HCT116 (cell line): ENCODE data around the gene PLEK. TPM values are rescaled to one million over a fixed set of nuclear protein-coding genes. Genes with fewer than 3 reads are reported as not detected.

Experiments used
- ATAC-seq: fragments of 200-7000 bp; cut with Tn5 transposase; 2 replicates; pipeline ENCODE4 v1.9.1; 2020; ENCODE audit warnings: mild to moderate bottlenecking, moderate library complexity
- BruUV-seq: library from RNA; stranded (reverse); fragments of 400-500 nt; replicated peaks from 2 replicates; lab custom pipeline; 2021; lab: Mats Ljungman, UMichigan
- CTCF ChIA-PET: fragments of 300-600 bp; sonication (Branson Sonifier 250); formaldehyde crosslinking; loops from one replicate; lab custom pipeline; 2021; ENCODE audit warnings: antibody characterized with exemption; lab: Charles Lee
- POLR2A ChIA-PET: fragments of 300-600, 350-600 bp; sonication (Branson Sonifier 250); formaldehyde crosslinking; loops from one replicate; lab custom pipeline; 2021; ENCODE audit warnings: antibody characterized with exemption; lab: Charles Lee
- RAD21 ChIA-PET, 2 experiments: fragments of 300-600 bp; sonication (Branson Sonifier 250); formaldehyde crosslinking; loops; one replicate each; lab custom pipeline; 2023; ENCODE audit warnings: low total read pairs in 2 of 2; ENCODE audit not compliant: uncharacterized antibody in 2 of 2, unreplicated experiment in 2 of 2, low non-redundant PET in 1 of 2; lab: Charles Lee
- DNase-seq: peaks from one replicate; pipeline ENCODE4 v3.0.0-alpha.2; 2010; ENCODE audit warnings: low read depth, low spot score
- H2AFZ ChIP-seq: fragments of 200-600 bp; shearing (Covaris generic), sonication (generic); 2 replicates; pipeline ENCODE4 v1.6.1; 2017; ENCODE audit warnings: low read depth, mixed run types, mixed read lengths, antibody characterized with exemption, low read length; ENCODE audit not compliant: poor library complexity, severe bottlenecking
- H3K27ac ChIP-seq: 2 replicates; pipeline ENCODE4 v1.5.1; 2012; ENCODE audit warnings: low read depth, low read length
- H3K27me3 ChIP-seq: fragments of 200-600 bp; sonication (generic); 2 replicates; pipeline ENCODE4 v1.6.1; 2016; ENCODE audit warnings: mixed run types, low read length, mixed read lengths; ENCODE audit not compliant: insufficient read depth
- H3K36me3 ChIP-seq, 2 experiments: fragments of 200-500 bp in 1 of 2; fragments of 200-600 bp in 1 of 2; sonication (Bioruptor generic) in 1 of 2; sonication (generic) in 1 of 2; 2 replicates each; pipeline versions ENCODE4 v1.5.1 to v1.6.1; 2014 to 2016; ENCODE audit warnings: low read length in 2 of 2, inconsistent platforms in 1 of 2, mixed read lengths in 1 of 2, mixed run types in 1 of 2; ENCODE audit not compliant: insufficient read depth in 2 of 2, control insufficient read depth in 1 of 2
- H3K4me1 ChIP-seq, 2 experiments: fragments of 200-600 bp in 1 of 2; sonication (generic) in 1 of 2; 2 replicates each; pipeline versions ENCODE4 v1.5.1 to v1.6.1; 2012 to 2017; ENCODE audit warnings: low read length in 2 of 2, inconsistent platforms in 1 of 2, mild to moderate bottlenecking in 1 of 2, mixed read lengths in 1 of 2, mixed run types in 1 of 2, moderate library complexity in 1 of 2; ENCODE audit not compliant: insufficient read depth in 2 of 2, control insufficient read depth in 1 of 2
- H3K4me2 ChIP-seq: fragments of 200-600 bp; sonication (generic); 2 replicates; pipeline ENCODE4 v1.6.1; 2017; ENCODE audit warnings: mixed run types, low read length, mixed read lengths
- H3K4me3 ChIP-seq, 2 experiments: fragments of 200-600 bp in 1 of 2; sonication (generic) in 1 of 2; replicated peaks in 1 of 2; 2 replicates each; pipeline ENCODE4 v1.5.1; 2011 to 2016; ENCODE audit warnings: low read length in 2 of 2, control low read depth in 1 of 2, low read depth in 1 of 2, mild to moderate bottlenecking in 1 of 2, mixed read lengths in 1 of 2, mixed run types in 1 of 2
- H3K79me2 ChIP-seq: fragments of 200-600 bp; sonication (generic); 2 replicates; pipeline ENCODE4 v1.6.1; 2017; ENCODE audit warnings: mild to moderate bottlenecking, mixed run types, low read length, moderate library complexity, mixed read lengths; ENCODE audit not compliant: insufficient read depth
- H3K9ac ChIP-seq: fragments of 200-600 bp; sonication (generic); 2 replicates; pipeline ENCODE4 v1.6.1; 2016; ENCODE audit warnings: low read length, mixed read lengths
- H3K9me2 ChIP-seq: fragments of 200-600 bp; sonication (generic), shearing (Covaris generic); 2 replicates; pipeline ENCODE4 v1.6.1; 2017; ENCODE audit warnings: mixed run types, mild to moderate bottlenecking, moderate library complexity; ENCODE audit not compliant: insufficient read depth
- H3K9me3 ChIP-seq, 2 experiments: fragments of 200-500 bp in 1 of 2; fragments of 200-600 bp in 1 of 2; sonication (Bioruptor generic) in 1 of 2; sonication (generic) in 1 of 2; 2 replicates each; pipeline ENCODE4 v1.6.1; 2014 to 2017; ENCODE audit warnings: low read length in 2 of 2, mixed read lengths in 2 of 2, inconsistent platforms in 1 of 2, low read depth in 1 of 2, mild to moderate bottlenecking in 1 of 2, mixed run types in 1 of 2, moderate library complexity in 1 of 2; ENCODE audit not compliant: control insufficient read depth in 1 of 2, insufficient read depth in 1 of 2
- H4K20me1 ChIP-seq: fragments of 200-600 bp; sonication (generic), shearing (Covaris generic); 2 replicates; pipeline ENCODE4 v1.6.1; 2017; ENCODE audit warnings: mixed run types, mild to moderate bottlenecking, moderate library complexity; ENCODE audit not compliant: insufficient read depth
- FOSL1 ChIP-seq: IDR thresholded peaks from 2 replicates; pipeline ENCODE4 v1.6.1; 2012; ENCODE audit warnings: low read depth
- JUND ChIP-seq: IDR thresholded peaks from 2 replicates; pipeline ENCODE4 v1.6.1; 2012
- POLR2A ChIP-seq: IDR thresholded peaks from 2 replicates; pipeline ENCODE4 v1.7.0; 2011; ENCODE audit warnings: borderline replicate concordance; ENCODE audit not compliant: insufficient read depth, insufficient read length; ENCODE audit errors: extremely low read depth
- SIN3A ChIP-seq: IDR thresholded peaks from 2 replicates; pipeline ENCODE4 v1.6.1; 2012; ENCODE audit warnings: low read depth
- SP1 ChIP-seq: IDR thresholded peaks from 2 replicates; pipeline ENCODE4 v1.6.1; 2012; ENCODE audit warnings: low read depth
- SRF ChIP-seq: IDR thresholded peaks from 2 replicates; pipeline ENCODE4 v1.6.1; 2012; ENCODE audit warnings: low read depth
- TCF7L2 ChIP-seq: IDR thresholded peaks from 2 replicates; pipeline ENCODE4 v1.7.0; 2011; ENCODE audit warnings: borderline replicate concordance, inconsistent platforms; ENCODE audit not compliant: insufficient read depth, insufficient read length; ENCODE audit errors: extremely low read depth
- ZNF274 ChIP-seq: fragments of 200-500 bp; sonication (Bioruptor generic); IDR thresholded peaks from 2 replicates; pipeline ENCODE4 v1.6.1; 2014; ENCODE audit warnings: mild to moderate bottlenecking, low read depth, low read length, inconsistent platforms
- intact Hi-C: fragments of 100-400 bp; cut with micrococcal nuclease; formaldehyde crosslinking; loops from 2 replicates; pipeline ENCODE4 v1.10.0; 2022
- total RNA-seq: library from RNA; stranded (reverse); gene quantifications from one replicate; pipeline ENCODE4 v1.2.1, GENCODE V29; 2021; ENCODE audit not compliant: unreplicated experiment
- TF ChIP-seq, protein P1 (sequence below), 3 experiments: fragments of 200-600 bp in 1 of 3; sonication (generic) in 1 of 3; IDR thresholded peaks in 2 of 3; conservative IDR thresholded peaks in 1 of 3; 2 replicates each; pipeline ENCODE4 v1.5.1; 2012 to 2017; ENCODE audit warnings: low read depth in 2 of 3, low read length in 2 of 3, antibody characterized with exemption in 1 of 3, borderline replicate concordance in 1 of 3, control low read depth in 1 of 3, mild to moderate bottlenecking in 1 of 3, mixed read lengths in 1 of 3, mixed run types in 1 of 3, moderate library complexity in 1 of 3; ENCODE audit not compliant: insufficient read depth in 1 of 3
- TF ChIP-seq, protein P2 (sequence below): IDR thresholded peaks from 2 replicates; pipeline ENCODE4 v1.6.1; 2012; ENCODE audit warnings: low read depth
- TF ChIP-seq, protein P3 (sequence below): IDR thresholded peaks from 2 replicates; pipeline ENCODE4 v1.6.1; 2011; ENCODE audit warnings: mild to moderate bottlenecking, low read length, moderate library complexity; ENCODE audit not compliant: insufficient replicate concordance; ENCODE audit errors: extremely low read depth
- TF ChIP-seq, protein P4 (sequence below): IDR thresholded peaks from 2 replicates; pipeline ENCODE4 v1.6.1; 2012

PLEK gene
- total RNA-seq, 1 experiment from 2014 or later: 0.22 TPM

DNA sequence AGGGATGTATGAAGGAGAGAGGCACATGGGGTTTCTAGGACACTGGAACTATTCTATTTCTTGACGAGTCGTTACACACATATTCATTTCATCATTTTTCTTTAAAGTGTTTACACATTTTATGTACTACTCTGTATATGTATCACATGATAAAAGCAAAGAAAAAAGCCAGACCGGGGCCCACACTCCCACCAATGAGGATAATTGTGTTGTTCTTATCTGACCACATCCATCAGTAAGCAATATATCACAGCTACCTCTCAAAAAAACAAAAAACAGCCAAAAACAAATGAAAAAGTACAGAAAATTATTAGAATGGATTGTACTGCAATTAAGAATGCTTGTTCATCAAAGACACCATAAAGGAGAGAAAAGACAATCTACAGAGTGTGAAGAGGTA lies 31.2 kb upstream of the PLEK start (continued):
- TF ChIP-seq, protein P1, sequence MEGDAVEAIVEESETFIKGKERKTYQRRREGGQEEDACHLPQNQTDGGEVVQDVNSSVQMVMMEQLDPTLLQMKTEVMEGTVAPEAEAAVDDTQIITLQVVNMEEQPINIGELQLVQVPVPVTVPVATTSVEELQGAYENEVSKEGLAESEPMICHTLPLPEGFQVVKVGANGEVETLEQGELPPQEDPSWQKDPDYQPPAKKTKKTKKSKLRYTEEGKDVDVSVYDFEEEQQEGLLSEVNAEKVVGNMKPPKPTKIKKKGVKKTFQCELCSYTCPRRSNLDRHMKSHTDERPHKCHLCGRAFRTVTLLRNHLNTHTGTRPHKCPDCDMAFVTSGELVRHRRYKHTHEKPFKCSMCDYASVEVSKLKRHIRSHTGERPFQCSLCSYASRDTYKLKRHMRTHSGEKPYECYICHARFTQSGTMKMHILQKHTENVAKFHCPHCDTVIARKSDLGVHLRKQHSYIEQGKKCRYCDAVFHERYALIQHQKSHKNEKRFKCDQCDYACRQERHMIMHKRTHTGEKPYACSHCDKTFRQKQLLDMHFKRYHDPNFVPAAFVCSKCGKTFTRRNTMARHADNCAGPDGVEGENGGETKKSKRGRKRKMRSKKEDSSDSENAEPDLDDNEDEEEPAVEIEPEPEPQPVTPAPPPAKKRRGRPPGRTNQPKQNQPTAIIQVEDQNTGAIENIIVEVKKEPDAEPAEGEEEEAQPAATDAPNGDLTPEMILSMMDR (IDR thresholded peaks at IDR 0.05 in 2 of 3, conservative IDR thresholded peaks at IDR 0.05 in 1 of 3; ENCODE audit: borderline replicate concordance in 1 of 3, insufficient read depth in 1 of 3, low read depth in 2 of 3, low read length in 2 of 3): no peak
- TF ChIP-seq TCF7L2: no peak
- TF ChIP-seq, protein P2, sequence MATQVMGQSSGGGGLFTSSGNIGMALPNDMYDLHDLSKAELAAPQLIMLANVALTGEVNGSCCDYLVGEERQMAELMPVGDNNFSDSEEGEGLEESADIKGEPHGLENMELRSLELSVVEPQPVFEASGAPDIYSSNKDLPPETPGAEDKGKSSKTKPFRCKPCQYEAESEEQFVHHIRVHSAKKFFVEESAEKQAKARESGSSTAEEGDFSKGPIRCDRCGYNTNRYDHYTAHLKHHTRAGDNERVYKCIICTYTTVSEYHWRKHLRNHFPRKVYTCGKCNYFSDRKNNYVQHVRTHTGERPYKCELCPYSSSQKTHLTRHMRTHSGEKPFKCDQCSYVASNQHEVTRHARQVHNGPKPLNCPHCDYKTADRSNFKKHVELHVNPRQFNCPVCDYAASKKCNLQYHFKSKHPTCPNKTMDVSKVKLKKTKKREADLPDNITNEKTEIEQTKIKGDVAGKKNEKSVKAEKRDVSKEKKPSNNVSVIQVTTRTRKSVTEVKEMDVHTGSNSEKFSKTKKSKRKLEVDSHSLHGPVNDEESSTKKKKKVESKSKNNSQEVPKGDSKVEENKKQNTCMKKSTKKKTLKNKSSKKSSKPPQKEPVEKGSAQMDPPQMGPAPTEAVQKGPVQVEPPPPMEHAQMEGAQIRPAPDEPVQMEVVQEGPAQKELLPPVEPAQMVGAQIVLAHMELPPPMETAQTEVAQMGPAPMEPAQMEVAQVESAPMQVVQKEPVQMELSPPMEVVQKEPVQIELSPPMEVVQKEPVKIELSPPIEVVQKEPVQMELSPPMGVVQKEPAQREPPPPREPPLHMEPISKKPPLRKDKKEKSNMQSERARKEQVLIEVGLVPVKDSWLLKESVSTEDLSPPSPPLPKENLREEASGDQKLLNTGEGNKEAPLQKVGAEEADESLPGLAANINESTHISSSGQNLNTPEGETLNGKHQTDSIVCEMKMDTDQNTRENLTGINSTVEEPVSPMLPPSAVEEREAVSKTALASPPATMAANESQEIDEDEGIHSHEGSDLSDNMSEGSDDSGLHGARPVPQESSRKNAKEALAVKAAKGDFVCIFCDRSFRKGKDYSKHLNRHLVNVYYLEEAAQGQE: no peak
- TF ChIP-seq, all 23 proteins: peak for 0

DNA sequence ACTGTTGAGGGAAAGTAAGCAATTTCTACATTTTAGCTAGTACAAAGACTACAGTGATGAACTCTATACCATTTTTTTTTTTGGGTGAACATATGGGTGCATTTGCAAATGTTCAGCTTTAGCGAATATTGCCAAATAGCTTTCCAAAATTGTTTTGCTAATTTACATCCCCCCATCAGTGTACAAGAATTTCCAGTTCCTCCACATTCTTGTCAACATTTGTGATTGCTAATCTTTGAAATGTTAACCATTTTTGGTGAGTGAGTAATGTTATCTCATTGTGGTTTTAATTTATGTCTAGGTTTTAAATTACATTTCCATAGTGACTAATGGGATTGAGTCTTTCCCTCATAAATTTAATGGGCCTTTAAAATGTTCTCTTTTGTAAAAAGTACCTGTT lies 28.9 kb upstream of the PLEK start:
- no peak for TF ChIP-seq POLR2A
- TF ChIP-seq, protein P3, sequence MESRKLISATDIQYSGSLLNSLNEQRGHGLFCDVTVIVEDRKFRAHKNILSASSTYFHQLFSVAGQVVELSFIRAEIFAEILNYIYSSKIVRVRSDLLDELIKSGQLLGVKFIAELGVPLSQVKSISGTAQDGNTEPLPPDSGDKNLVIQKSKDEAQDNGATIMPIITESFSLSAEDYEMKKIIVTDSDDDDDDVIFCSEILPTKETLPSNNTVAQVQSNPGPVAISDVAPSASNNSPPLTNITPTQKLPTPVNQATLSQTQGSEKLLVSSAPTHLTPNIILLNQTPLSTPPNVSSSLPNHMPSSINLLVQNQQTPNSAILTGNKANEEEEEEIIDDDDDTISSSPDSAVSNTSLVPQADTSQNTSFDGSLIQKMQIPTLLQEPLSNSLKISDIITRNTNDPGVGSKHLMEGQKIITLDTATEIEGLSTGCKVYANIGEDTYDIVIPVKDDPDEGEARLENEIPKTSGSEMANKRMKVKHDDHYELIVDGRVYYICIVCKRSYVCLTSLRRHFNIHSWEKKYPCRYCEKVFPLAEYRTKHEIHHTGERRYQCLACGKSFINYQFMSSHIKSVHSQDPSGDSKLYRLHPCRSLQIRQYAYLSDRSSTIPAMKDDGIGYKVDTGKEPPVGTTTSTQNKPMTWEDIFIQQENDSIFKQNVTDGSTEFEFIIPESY: no peak
- TF ChIP-seq JUND: peak; percentile 44
- TF ChIP-seq, protein P4, sequence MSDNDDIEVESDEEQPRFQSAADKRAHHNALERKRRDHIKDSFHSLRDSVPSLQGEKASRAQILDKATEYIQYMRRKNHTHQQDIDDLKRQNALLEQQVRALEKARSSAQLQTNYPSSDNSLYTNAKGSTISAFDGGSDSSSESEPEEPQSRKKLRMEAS: 0 out of 2 replicates have a peak, but pooled peaks have one; percentile 15
- peak; percentile 61 for TF ChIP-seq SP1
- TF ChIP-seq, protein P1 (IDR thresholded peaks at IDR 0.05 in 2 of 3, conservative IDR thresholded peaks at IDR 0.05 in 1 of 3; ENCODE audit: borderline replicate concordance in 1 of 3, insufficient read depth in 1 of 3, low read depth in 2 of 3, low read length in 2 of 3): no peak
- TF ChIP-seq ZNF274: no peak
- TF ChIP-seq SIN3A: no peak
- peak; percentile 68 for TF ChIP-seq SRF
- peak; percentile 42; the same call in 1 of the 2 replicates for TF ChIP-seq FOSL1
- peak overlapping the region; percentile 48 for H3K4me2 ChIP-seq
- ATAC-seq: 0 out of 2 replicates have a peak, but pooled peaks have one; percentile 53
- ChIA-PET POLR2A (no interaction called here), RAD21 (no interaction called here), CTCF (no interaction called here)
- no TSS peak for BruUV-seq
- no peaks in the 10 kb centered on the region for H3K36me3 ChIP-seq
- no peak overlapping the region for H3K27ac ChIP-seq
- no peaks in the 10 kb centered on the region for H4K20me1 ChIP-seq
- intact Hi-C loops: no loop called here
- no peaks in the 10 kb centered on the region for H3K79me2 ChIP-seq
- no peaks in the 10 kb centered on the region for H3K9me2 ChIP-seq
- H3K4me1 ChIP-seq: peaks cover 13 to 22% of the 10 kb centered on the region in 2 experiments; a peak in 3 of 4 replicates
- peak; percentile 10 for DNase-seq
- no peaks in the 10 kb centered on the region for H3K27me3 ChIP-seq
- no peak overlapping the region for H3K9ac ChIP-seq
- H3K4me3 ChIP-seq: no peak overlapping the region
- H3K9me3 ChIP-seq: no peaks in the 10 kb centered on the region
- H2AFZ ChIP-seq: no peak overlapping the region
